RWPE1 (cell line): ENCODE measurements around the gene PANK4.

Experiments used
- CTCF ChIA-PET: fragments of 350-600 bp; sonication (Branson Sonifier 250); formaldehyde crosslinking; extraction: SDS; loops from one replicate; lab custom pipeline; 2021; lab: Yijun Ruan, JAX
- POLR2A ChIA-PET: fragments of 400-600 bp; formaldehyde crosslinking; extraction: SDS; loops from one replicate; lab custom pipeline; 2020; ENCODE audit warnings: antibody characterized with exemption; ENCODE audit not compliant: low non-redundant PET; lab: Yijun Ruan, JAX
- DNase-seq: peaks from one replicate; pipeline ENCODE4 v3.0.0; 2012; ENCODE audit warnings: low spot score
- H3K27ac ChIP-seq: fragments of 450-650 bp; 2 replicates; pipeline ENCODE4 v1.5.1; 2017
- CTCF ChIP-seq: fragments of 450-650 bp; conservative IDR thresholded peaks from 2 replicates; pipeline ENCODE4 v1.5.1; 2017; ENCODE audit warnings: low read depth, mild to moderate bottlenecking

Gene PANK4

DNA sequence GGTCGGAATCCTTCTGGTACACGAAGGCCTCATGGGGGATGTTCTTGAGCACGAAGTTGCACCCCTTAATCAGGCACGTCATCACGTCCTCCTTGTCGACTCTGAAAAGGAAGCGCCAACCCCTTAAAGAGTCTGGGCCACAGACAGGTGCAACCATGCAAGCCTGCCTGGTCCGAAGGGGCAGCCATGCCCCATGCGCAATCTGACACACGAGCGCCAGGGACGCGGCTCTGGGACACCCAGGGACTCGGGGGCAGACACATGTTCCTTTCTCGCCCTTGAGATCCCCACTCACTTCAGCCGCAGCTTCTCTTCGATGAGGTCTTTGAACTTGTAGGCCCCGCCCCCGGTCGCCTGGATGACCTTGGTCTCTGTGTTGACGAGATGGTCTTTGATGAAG lies 5.6 kb downstream of the PANK4 start:
- no peak for DNase-seq
- H3K27ac ChIP-seq = no peak overlapping the region
- POLR2A ChIA-PET = no interaction called here
- no peak for TF ChIP-seq CTCF
- CTCF ChIA-PET = no interaction called here

GRCh38 chr1:2520206-2520605 lies 6.2 kb downstream of the PANK4 start:
- H3K27ac ChIP-seq = no peak overlapping the region

DNA sequence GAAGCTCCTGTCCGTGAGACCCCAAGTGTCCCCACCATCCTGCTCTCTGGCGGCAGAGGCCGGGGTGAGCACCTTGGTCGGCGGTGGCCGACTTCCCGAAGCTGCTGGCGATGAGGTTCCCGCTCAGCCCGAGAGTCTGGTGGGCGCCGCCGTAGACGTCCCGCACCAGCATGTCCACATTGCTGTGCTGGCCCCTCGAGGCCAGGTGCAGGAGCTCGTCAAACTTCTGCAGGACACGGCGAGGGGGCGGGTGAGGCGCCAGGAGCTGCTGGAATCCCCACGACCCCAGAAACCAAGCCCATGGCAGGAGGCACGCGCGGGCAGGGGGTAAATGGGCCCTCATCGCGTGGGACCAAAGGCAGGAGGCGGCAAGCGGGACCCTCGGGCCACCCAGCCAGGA lies 6.7 kb downstream of the PANK4 start:
- ChIA-PET POLR2A (no interaction called here), CTCF (interaction anchor here (0.5 kb wide), 1 partner anchor 1229 kb away, joined by 3 read pairs; no protein-coding TSS in a partner anchor)
- no peak for TF ChIP-seq CTCF
- no peak for DNase-seq
- no peak overlapping the region for H3K27ac ChIP-seq

More at GRCh38 chr1:2520206-2520605, 6.2 kb downstream of the PANK4 start:
- DNase-seq = no peak
- ChIA-PET CTCF (no interaction called here), POLR2A (no interaction called here)
- TF ChIP-seq CTCF = no peak

DNA sequence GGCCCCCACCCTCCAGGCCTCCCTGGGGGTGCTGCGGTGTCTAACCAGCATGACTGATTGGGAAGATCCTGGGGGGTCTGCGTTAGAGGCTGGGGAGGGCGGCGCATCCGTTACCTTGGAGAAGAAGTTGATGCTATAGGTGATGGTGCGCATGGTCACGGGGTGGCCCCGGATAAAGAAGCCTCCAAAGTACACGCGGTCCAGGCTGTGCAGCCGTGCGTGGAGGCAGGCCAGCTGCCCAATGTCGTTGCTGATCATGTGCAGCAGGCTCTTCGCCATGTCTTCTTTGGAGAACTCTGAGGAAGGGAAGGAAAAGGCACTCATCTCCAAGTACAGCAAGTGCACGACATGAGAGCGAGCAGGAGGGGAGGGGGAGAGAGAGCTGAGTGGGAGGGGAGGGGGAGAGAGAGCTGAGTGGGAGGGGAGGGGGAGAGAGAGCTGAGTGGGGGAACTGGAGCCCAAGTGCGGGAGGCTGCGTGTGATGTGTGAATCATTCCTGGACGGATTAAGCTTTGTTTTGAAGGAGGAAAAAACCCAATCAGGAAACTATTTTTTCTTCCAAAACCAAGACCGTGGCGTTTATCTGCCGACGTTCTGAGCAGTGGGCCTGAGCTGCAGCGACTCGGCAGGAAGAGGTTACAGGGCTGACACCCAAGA lies 7.2 kb downstream of the PANK4 start:
- no peak for DNase-seq
- no peak overlapping the region for H3K27ac ChIP-seq
- no peak for TF ChIP-seq CTCF
- CTCF ChIA-PET = interaction anchor here (0.5 to 0.7 kb wide), 2 partner anchors 268 to 1229 kb away, joined by 3 read pairs; no protein-coding TSS in a partner anchor
- POLR2A ChIA-PET = no interaction called here

GRCh38 chr1:2518528-2518927 lies 7.9 kb downstream of the PANK4 start:
- no peak for TF ChIP-seq CTCF
- no peak for DNase-seq
- ChIA-PET CTCF (interaction anchor here (0.7 kb wide), 1 partner anchor 269 kb away, joined by 3 read pairs; no protein-coding TSS in a partner anchor), POLR2A (no interaction called here)
- no peak overlapping the region for H3K27ac ChIP-seq

DNA sequence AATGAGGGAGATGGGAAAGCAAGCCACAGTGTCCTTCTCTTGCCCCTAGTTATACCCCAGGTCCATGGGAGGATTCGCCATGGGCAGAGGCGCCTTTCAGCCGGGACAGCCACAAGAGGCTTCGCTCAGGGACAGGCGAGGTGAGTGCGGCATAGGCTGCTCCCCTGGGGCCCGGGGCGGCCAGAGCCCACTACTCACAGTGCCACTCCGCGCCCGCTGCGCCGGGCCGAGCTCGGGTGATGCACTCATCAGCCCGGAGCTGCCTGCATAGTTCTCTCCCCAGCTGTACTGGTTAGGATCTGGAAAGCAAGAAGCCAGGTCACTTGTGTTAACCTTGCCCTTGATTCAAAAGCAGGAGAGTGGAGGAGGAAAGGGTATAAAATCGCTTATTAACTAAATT lies 8.4 kb downstream of the PANK4 start:
- ChIA-PET CTCF (no interaction called here), POLR2A (no interaction called here)
- H3K27ac ChIP-seq = no peak overlapping the region
- DNase-seq = no peak
- TF ChIP-seq CTCF = no peak
